Breast epithelium (tissue), 4 donors: ENCODE results near the gene ASTN2. TPM values are rescaled to one million over a fixed set of nuclear protein-coding genes. Genes with fewer than 3 reads are reported as not detected.

Experiments
- DNase-seq, 2 donors: peaks; one replicate each; pipeline ENCODE4 v3.0.0-alpha.2; 2019; ENCODE audit warnings: low spot score in 2 of 2
- H3K27ac ChIP-seq, 2 donors: fragments of 200-600 bp; sonication (generic) in 1 of 2; one replicate each; pipeline ENCODE4 v1.5.1; 2016 to 2019; ENCODE audit warnings: mild to moderate bottlenecking in 1 of 2
- H3K27me3 ChIP-seq, 2 donors: fragments of 200-600 bp; sonication (generic) in 1 of 2; one replicate each; pipeline versions ENCODE4 v1.5.1 to v1.6.0; 2017 to 2019; ENCODE audit warnings: control low read depth in 1 of 2, mild to moderate bottlenecking in 1 of 2
- H3K36me3 ChIP-seq: fragments of 200-600 bp; one replicate; pipeline ENCODE4 v1.5.1; 2019
- H3K4me1 ChIP-seq, 2 donors: fragments of 200-600 bp; sonication (generic); one replicate each; pipeline ENCODE4 v1.5.1; 2016 to 2019; ENCODE audit warnings: control low read depth in 1 of 2
- H3K4me3 ChIP-seq, 3 donors: fragments of 200-600 bp; sonication (generic); 1 replicate in 2 of 3; 2 replicates in 1 of 3; pipeline ENCODE4 v1.5.1; 2016 to 2019; ENCODE audit warnings: mild to moderate bottlenecking in 3 of 3, moderate library complexity in 2 of 3
- H3K9me3 ChIP-seq, 2 donors: fragments of 200-600 bp; sonication (generic) in 1 of 2; one replicate each; pipeline ENCODE4 v1.5.1; 2016 to 2019; ENCODE audit warnings: control low read depth in 1 of 2
- CTCF ChIP-seq, 3 donors: fragments of 450-650 bp; IDR thresholded peaks; one replicate each; pipeline ENCODE4 v1.5.1; 2016 to 2017; ENCODE audit warnings: antibody characterized with exemption in 3 of 3, mild to moderate bottlenecking in 3 of 3, moderate library complexity in 3 of 3
- POLR2A ChIP-seq: fragments of 450-650 bp; IDR thresholded peaks from one replicate; pipeline ENCODE4 v1.6.1; 2016; ENCODE audit warnings: antibody characterized with exemption, mild to moderate bottlenecking, moderate library complexity
- POLR2AphosphoS5 ChIP-seq, 3 donors: sonication (generic); formaldehyde crosslinking; IDR thresholded peaks; one replicate each; pipeline ENCODE4 v1.6.1; 2017; ENCODE audit warnings: antibody characterized with exemption in 3 of 3
- intact Hi-C: fragments of 100-400 bp; cut with DNase I; formaldehyde crosslinking; loops from one replicate; pipeline ENCODE4 v1.15.1; 2023; ENCODE audit warnings: low total_unique reads
- total RNA-seq, 3 donors: library from RNA; depleted of rRNA; stranded (reverse); fragments of >200 nt; gene quantifications; one replicate each; pipeline ENCODE4 v1.1.0, GENCODE V29; 2016

The ASTN2 gene
- total RNA-seq, 3 donors from 2014 or later, result 9.1 to 13.8 (median 9.8) TPM

- H3K9me3 ChIP-seq, result no peaks in the 10 kb centered on the region
- no peak for TF ChIP-seq CTCF (IDR thresholded peaks at IDR 0.05)
- TF ChIP-seq POLR2A, result no peak
- TF ChIP-seq POLR2AphosphoS5 (IDR thresholded peaks at IDR 0.05), result no peak
- no peak for DNase-seq
- no peaks in the 10 kb centered on the region for H3K36me3 ChIP-seq
- H3K4me1 ChIP-seq, result no peaks in the 10 kb centered on the region
- H3K4me3 ChIP-seq, result no peak overlapping the region
- H3K27me3 ChIP-seq, result no peaks in the 10 kb centered on the region
- intact Hi-C loops, result no loop called here
- H3K27ac ChIP-seq, result no peak overlapping the region
Measured at GRCh38 chr9:116580853-116581252, 834.0 kb downstream of the ASTN2 start.

GRCh38 chr9:116576386-116576785 lies 838.5 kb downstream of the ASTN2 start:
- no peak for DNase-seq
- Histone ChIP-seq H3K36me3 (no peaks in the 10 kb centered on the region), H3K9me3 (no peaks in the 10 kb centered on the region), H3K4me1 (peaks cover 0 to 3% of the 10 kb centered on the region in 2 donors), H3K4me3 (no peak overlapping the region), H3K27ac (no peak overlapping the region), H3K27me3 (no peaks in the 10 kb centered on the region)
- no peak for TF ChIP-seq CTCF (IDR thresholded peaks at IDR 0.05)
- TF ChIP-seq POLR2AphosphoS5 (IDR thresholded peaks at IDR 0.05), result no peak
- no peak for TF ChIP-seq POLR2A
- intact Hi-C loops, result no loop called here

GRCh38 chr9:116574027-116574679 lies 840.7 kb downstream of the ASTN2 start:
- Histone ChIP-seq H3K27ac (no peak overlapping the region), H3K9me3 (no peaks in the 10 kb centered on the region), H3K27me3 (no peaks in the 10 kb centered on the region), H3K4me3 (no peak overlapping the region), H3K4me1 (peaks cover 0 to 3% of the 10 kb centered on the region in 2 donors), H3K36me3 (no peaks in the 10 kb centered on the region)
- intact Hi-C loops, result no loop called here
- TF ChIP-seq CTCF (IDR thresholded peaks at IDR 0.05) (no peak), POLR2A (no peak), POLR2AphosphoS5 (IDR thresholded peaks at IDR 0.05) (no peak)
- DNase-seq, result no peak

GRCh38 chr9:116572095-116572748 lies 842.6 kb downstream of the ASTN2 start:
- no peak overlapping the region for H3K27ac ChIP-seq
- TF ChIP-seq POLR2AphosphoS5 (IDR thresholded peaks at IDR 0.05), result peak; percentile 33 to 57 (median 47)
- no peak for TF ChIP-seq POLR2A
- TF ChIP-seq CTCF (IDR thresholded peaks at IDR 0.05), result peak; percentile 34 to 88 (median 87)
- intact Hi-C loops, result no loop called here

GRCh38 chr9:116569111-116569510 lies 845.7 kb downstream of the ASTN2 start:
- no peak for DNase-seq
- H3K4me3 ChIP-seq, result no peak overlapping the region
- no peaks in the 10 kb centered on the region for H3K36me3 ChIP-seq
- H3K9me3 ChIP-seq, result no peaks in the 10 kb centered on the region
- TF ChIP-seq CTCF (IDR thresholded peaks at IDR 0.05) (no peak), POLR2A (no peak), POLR2AphosphoS5 (IDR thresholded peaks at IDR 0.05) (no peak)
- H3K27ac ChIP-seq, result no peak overlapping the region
- H3K4me1 ChIP-seq, result peaks cover 0 to 3% of the 10 kb centered on the region in 2 donors
- intact Hi-C loops, result no loop called here
- H3K27me3 ChIP-seq, result no peaks in the 10 kb centered on the region

More at GRCh38 chr9:116572095-116572748, 842.6 kb downstream of the ASTN2 start:
- H3K9me3 ChIP-seq, result no peaks in the 10 kb centered on the region
- H3K27me3 ChIP-seq, result no peaks in the 10 kb centered on the region
- no peak overlapping the region for H3K4me3 ChIP-seq
- peaks cover 0 to 3% of the 10 kb centered on the region in 2 donors for H3K4me1 ChIP-seq
- H3K36me3 ChIP-seq, result no peaks in the 10 kb centered on the region
- peak; percentile 32 to 81 for DNase-seq
